ENCODE measurements around the gene PTPRD. TPM values are rescaled to one million over a fixed set of nuclear protein-coding genes. Genes with fewer than 3 reads are reported as not detected.

PTPRD gene
- total RNA-seq, 2 donors from 2014 or later: 19.6 to 101 TPM

GRCh38 chr9:8599937-8600336 lies 2012.9 kb downstream of the PTPRD start:
- DNase-seq (ENCODE audit: low spot score): no peak
- ATAC-seq (ENCODE audit: insufficient number of reproducible peaks, low FRiP score, low read depth): no peak

GRCh38 chr9:8589476-8589875 lies 2023.3 kb downstream of the PTPRD start:
- Histone ChIP-seq H3K4me1 (ENCODE audit: control insufficient read depth in 1 of 2, low read depth in 2 of 2) (peaks cover 3 to 16% of the 10 kb centered on the region in 2 donors), H3K9me3 (no peaks in the 10 kb centered on the region), H3K36me3 (no peaks in the 10 kb centered on the region), H3K27ac (no peak overlapping the region), H3K27me3 (replicated peaks; ENCODE audit: insufficient read depth) (no peaks in the 10 kb centered on the region), H3K4me3 (no peak overlapping the region)
- no peak for TF ChIP-seq CTCF (IDR thresholded peaks at IDR 0.05)
- ATAC-seq (ENCODE audit: insufficient number of reproducible peaks, low FRiP score, low read depth): no peak
- no peak for DNase-seq (ENCODE audit: low spot score)

More at GRCh38 chr9:8599937-8600336, 2012.9 kb downstream of the PTPRD start:
- Histone ChIP-seq H3K27me3 (replicated peaks; ENCODE audit: insufficient read depth) (no peaks in the 10 kb centered on the region), H3K4me1 (ENCODE audit: control insufficient read depth in 1 of 2, low read depth in 2 of 2) (peaks cover 0 to 6% of the 10 kb centered on the region in 2 donors), H3K4me3 (no peak overlapping the region), H3K36me3 (no peaks in the 10 kb centered on the region), H3K27ac (no peak overlapping the region), H3K9me3 (no peaks in the 10 kb centered on the region)
- no peak for TF ChIP-seq CTCF (IDR thresholded peaks at IDR 0.05)

- Histone ChIP-seq H3K27ac (no peak overlapping the region), H3K4me3 (no peak overlapping the region), H3K9me3 (no peaks in the 10 kb centered on the region), H3K27me3 (replicated peaks; ENCODE audit: insufficient read depth) (no peaks in the 10 kb centered on the region), H3K4me1 (ENCODE audit: control insufficient read depth in 1 of 2, low read depth in 2 of 2) (peaks cover 2 to 11% of the 10 kb centered on the region in 2 donors), H3K36me3 (no peaks in the 10 kb centered on the region)
- DNase-seq (ENCODE audit: low spot score) (no peak), ATAC-seq (ENCODE audit: insufficient number of reproducible peaks, low FRiP score, low read depth) (no peak)
- TF ChIP-seq CTCF (IDR thresholded peaks at IDR 0.05): no peak
Observed at GRCh38 chr9:8585036-8585435, 2027.8 kb downstream of the PTPRD start.

GRCh38 chr9:8579661-8580060 lies 2033.1 kb downstream of the PTPRD start:
- DNase-seq (ENCODE audit: low spot score): no peak
- Histone ChIP-seq H3K9me3 (no peaks in the 10 kb centered on the region), H3K4me3 (no peak overlapping the region), H3K27ac (no peak overlapping the region), H3K4me1 (ENCODE audit: control insufficient read depth in 1 of 2, low read depth in 2 of 2) (no peaks in the 10 kb centered on the region), H3K36me3 (no peaks in the 10 kb centered on the region), H3K27me3 (replicated peaks; ENCODE audit: insufficient read depth) (no peaks in the 10 kb centered on the region)
- no peak for TF ChIP-seq CTCF (IDR thresholded peaks at IDR 0.05)
- ATAC-seq (ENCODE audit: insufficient number of reproducible peaks, low FRiP score, low read depth): no peak

GRCh38 chr9:8576741-8577140 lies 2036.1 kb downstream of the PTPRD start:
- H3K36me3 ChIP-seq: no peaks in the 10 kb centered on the region
- DNase-seq (ENCODE audit: low spot score): no peak
- no peak for ATAC-seq (ENCODE audit: insufficient number of reproducible peaks, low FRiP score, low read depth)
- TF ChIP-seq CTCF (IDR thresholded peaks at IDR 0.05): no peak
- H3K9me3 ChIP-seq: no peaks in the 10 kb centered on the region
- peaks cover 0 to 2% of the 10 kb centered on the region in 2 donors for H3K4me1 ChIP-seq (ENCODE audit: control insufficient read depth in 1 of 2, low read depth in 2 of 2)
- no peaks in the 10 kb centered on the region for H3K27me3 ChIP-seq (replicated peaks; ENCODE audit: insufficient read depth)
- H3K27ac ChIP-seq: no peak overlapping the region
- H3K4me3 ChIP-seq: no peak overlapping the region
